GM19452 (cell line): ENCODE results near the gene CDH5.

Experiments
- ATAC-seq: cut with Tn5 transposase; IDR thresholded peaks from one replicate; pipeline ENCODE4 v1.9.1; 2021; ENCODE audit not compliant: unreplicated experiment

Gene CDH5

DNA sequence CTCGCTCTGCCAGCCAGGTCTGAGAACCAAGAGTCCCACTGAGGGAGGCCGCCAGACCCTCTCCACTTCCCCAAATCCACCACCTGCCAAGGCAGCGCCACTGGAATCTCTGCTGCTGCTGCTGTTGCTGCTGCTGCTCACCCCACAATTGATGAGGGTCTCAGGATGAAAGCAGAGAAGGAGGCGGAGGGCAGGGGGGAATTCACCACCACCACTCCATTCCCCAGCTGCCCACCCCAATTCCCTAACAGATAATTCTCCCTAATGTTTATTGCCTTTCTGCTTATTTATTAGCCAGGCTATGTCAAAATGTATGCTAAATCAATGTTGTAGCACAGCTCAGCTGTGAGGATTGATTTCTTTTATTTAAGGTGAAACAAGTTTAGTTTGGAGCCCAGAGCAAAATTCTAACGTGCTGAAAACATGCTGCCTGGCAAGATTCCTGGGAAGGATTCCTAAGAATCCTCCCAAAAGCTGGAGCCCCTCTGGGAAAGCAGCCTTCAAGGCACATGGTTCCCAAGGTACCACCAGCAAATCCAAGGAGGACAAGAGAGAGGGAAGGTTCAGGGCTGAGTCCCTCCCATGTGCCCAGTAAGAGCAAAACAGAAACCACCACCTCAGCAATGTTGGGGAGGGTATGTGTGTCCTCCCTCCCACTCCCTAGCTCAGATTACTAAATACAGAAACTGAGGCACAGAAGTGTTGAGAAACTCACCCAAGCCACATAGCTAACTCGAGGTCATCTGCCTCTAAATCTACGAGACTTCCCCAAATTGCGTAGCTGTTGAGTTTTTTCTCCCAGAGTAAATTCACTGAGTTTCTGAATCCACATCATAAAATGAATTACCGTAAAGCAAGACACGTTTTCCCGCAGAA lies 12.2 kb upstream of the CDH5 start:
- ATAC-seq = no peak

DNA sequence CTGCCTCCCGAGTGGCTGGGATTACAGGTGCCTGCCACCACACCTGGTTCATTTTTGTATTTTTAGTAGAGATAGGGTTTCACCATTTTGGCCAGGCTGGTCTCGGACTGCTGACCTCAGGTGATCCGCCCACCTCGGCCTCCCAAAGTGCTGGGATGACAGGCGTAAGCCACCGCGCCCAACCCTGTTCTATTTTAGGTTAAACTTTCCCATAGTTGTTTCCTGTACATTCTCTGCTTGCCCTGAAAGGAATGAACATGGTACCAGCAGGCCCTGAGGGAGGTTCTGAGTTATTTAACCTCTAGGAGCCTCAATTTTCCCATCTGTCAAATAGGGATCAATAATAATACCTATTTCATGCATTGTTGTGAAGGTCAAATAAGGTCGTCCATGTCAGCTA lies 11.0 kb upstream of the CDH5 start:
- no peak for ATAC-seq

- ATAC-seq = no peak
Measured at GRCh38 chr16:66357523-66357928, 9.0 kb upstream of the CDH5 start.

DNA sequence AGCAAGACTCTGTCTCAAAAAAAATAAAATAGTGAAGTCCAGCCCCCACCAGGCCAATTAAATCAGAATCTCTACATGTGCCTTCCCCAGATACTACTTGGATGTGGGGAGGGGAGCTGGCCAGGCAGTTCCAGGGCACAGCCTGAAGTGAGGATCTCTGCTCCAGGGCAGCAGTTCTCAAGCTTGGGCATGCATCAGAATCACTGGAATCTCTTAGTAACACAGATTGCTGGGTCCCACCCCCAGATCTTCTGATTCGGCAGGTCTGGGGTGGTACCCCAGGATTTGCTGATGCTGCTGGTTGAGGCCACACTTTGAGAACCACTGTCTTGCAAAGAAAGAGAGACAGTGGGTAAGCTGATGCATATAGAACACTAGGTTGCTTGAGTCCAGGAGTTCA lies 8.3 kb upstream of the CDH5 start:
- no peak for ATAC-seq

DNA sequence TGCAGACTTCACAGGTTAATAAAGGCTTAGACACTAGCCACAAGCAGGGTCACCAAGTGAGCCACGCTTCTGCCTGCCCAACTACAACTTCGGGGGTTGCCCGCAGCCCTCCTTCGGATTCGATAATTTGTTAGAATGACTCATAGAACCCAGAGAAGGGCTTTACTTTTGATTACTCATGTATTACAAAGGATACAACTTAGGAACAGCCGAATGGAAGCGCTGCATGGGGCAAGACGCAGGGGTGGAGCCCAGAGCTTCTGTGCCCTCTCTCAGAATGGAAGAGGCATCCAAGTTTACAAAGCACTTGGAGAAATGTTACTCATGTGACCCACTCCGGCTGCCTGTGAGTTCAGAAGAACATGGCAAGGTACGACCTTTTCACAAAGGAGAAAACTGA lies 7.5 kb upstream of the CDH5 start:
- ATAC-seq = no peak

DNA sequence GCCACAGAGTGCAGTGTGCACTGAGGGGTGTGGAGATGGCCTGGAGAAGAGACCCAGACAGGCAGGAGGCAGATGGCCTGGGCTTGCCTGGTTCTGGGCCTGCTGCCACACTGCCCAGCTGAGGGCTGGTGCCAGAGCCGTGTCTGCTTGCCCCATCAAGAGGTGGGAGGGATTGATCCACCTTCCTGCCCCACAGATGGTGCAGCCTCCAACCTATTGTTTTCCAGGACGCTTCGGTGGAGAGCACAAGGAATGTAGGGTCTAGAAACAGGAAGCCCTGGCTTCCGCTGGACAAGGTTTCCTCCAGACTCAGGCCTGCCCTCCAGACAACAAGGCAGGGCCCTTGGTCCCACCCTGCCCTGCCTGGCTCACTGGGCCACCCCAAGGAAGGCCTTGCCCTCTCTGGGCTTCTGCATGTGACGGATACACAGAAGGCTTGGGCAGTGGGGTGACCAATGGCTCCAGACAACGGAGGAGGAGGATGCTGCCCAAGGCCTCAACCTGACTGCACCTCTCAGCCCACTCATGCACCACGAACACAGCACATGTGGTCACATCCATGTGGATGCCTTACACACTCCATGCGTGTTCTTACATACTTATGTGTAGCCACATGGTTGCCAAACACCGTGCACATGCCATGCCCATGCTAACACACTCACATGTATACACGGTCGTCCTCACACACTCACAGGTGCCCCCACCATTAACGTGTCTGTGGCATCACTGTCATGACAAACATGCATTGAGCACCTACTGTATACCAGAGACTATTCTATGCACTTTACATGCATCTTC lies 6.5 kb upstream of the CDH5 start:
- ATAC-seq = no peak

- no peak for ATAC-seq
Measured at GRCh38 chr16:66360624-66361324, 5.7 kb upstream of the CDH5 start.

GRCh38 chr16:66361604-66362135 lies 4.8 kb upstream of the CDH5 start:
- no peak for ATAC-seq

DNA sequence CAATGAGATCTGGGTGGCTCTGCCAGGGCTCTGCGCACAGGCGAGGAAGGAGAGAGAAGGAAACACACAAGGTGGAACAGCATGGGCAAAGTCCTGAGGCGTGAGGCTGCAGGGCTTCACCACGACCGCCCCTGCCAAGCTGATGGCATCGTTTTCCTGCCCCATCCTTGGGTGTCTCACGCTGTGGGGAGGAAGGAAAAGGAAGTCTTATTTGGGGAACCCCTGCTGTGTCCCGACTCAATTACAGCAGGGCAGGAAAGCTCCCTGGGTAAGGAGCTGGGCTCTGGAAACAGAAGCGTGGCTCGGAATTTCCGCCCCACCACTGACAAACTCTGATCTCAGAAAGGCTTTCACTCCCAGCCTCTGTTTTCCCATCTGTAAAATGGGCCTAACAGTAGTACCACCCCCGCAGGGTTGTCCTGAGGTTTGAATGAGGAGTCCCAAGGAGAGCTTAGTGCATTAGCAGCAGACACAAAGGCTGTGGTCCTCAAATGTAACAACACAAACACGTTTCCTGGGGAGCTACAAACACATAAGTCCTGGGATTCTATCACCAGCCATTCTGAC lies 3.2 kb upstream of the CDH5 start:
- no peak for ATAC-seq

- no peak for ATAC-seq
Measured at GRCh38 chr16:66364117-66364958, 2.2 kb upstream of the CDH5 start.

- no peak for ATAC-seq
Measured at GRCh38 chr16:66364959-66365306, 1.6 kb upstream of the CDH5 start.

DNA sequence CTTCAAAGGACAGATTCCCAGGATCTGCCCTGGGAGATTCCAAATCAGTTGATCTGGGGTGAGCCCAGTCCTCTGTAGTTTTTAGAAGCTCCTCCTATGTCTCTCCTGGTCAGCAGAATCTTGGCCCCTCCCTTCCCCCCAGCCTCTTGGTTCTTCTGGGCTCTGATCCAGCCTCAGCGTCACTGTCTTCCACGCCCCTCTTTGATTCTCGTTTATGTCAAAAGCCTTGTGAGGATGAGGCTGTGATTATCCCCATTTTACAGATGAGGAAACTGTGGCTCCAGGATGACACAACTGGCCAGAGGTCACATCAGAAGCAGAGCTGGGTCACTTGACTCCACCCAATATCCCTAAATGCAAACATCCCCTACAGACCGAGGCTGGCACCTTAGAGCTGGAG lies 840 bp upstream of the CDH5 start:
- ATAC-seq = no peak

DNA sequence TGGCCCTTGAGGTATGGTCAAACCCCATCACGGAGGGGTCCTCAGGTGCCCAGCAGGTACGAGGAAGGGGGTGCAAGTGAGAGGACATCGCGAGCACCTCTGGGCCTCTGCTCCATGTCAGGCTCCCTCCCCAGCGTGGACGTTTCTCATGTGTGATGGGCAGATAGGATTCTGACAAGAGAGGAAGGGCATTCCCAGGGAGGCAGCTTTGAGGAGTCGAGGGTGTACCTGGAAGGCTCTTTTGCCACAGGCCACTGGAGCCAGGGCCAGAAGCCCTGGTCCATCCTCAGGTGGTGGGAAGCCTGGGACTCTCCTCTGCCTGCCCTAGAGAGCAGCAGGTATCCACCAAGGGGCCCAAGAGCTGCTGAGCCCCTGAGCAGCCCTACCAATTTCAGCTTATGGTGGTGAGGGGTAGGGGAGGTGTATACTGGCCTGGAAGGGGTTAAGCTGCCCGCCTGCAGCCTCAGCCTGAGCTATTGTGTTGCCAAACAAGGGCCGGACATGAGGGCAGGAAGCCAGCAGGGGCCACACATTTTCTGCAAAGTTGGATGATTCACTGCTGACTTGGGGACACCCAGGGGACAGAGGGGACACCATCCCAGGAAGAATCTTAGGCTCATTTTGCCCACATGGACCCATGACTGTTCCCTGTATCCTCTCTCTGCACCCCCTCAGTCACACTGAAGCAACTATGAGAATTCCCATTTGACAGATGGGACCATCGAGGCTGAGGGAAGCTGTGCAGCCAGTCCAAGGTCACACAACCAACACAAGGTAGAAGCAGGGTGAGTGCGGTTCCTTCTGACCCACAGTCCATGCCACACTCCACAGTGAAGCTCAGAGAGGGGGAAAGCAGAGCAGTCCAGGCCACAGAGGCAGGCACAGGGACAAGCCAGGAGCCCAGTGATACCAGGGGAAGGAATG lies 1.7 kb downstream of the CDH5 start:
- no peak for ATAC-seq

DNA sequence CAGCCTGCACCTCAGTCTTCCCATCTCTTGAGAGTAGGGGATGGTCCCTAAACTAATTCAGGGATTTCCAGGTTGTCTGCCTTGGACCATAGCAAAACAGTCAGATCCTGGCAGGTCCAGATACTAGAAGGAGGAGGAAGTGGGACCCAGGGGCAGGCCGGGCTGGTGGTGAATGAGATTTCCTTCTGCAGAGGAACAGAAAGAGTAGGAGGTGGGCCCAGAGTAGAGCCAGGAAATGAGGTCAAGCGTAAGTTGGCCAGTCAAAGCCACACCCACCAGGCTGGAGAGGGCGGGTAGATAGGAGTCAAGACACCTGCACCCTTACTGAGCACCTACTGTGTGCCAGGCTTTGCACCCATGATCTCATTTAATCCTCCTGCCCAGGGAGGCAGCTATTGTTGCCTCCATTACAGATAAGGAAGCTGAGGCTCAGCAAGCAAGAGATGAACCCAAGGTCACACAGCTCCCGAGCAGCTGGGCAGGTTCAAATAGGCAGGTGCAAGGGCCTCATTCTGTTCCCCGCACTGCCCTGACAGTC lies 2.6 kb downstream of the CDH5 start:
- no peak for ATAC-seq

GRCh38 chr16:66370786-66371684 lies 4.5 kb downstream of the CDH5 start:
- ATAC-seq = no peak

DNA sequence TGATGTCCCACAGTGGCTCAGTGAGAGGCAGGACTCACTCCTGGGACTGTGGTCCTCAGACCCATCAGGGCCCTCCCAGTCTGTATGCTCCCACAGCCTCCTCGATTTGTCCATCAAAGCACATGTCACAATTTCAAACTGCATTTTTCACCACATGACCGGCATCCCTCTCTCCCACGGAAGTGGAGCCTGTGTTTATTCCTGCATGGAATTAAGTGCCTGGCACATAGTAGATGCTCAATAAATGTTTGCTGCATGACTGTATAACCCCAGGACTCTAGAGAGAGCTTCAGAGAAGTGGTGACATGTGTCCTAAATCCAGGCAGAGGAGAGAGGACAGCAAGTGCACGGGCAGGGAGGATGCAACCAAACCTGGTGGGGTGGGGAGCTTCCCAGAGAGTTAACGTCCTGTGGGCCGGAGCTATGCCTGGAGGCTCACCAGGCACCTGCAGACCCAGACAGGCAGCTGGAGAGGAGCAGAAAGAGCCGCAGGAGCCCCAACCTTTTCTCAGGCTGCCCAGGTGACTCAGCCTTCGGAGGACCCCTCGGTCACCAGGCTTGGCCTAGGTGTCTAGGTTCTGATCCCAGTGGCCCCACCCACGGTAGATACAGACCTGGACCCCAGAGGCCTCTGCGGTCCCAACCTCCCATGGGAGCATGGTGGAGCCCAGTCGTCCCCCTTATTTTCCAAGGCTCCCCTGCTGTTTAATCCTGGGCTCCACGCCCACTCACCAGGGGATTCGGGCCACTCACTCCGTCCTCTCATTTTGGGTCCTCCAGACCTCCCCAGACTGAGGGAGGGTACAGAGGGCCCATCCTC lies 5.8 kb downstream of the CDH5 start:
- no peak for ATAC-seq

DNA sequence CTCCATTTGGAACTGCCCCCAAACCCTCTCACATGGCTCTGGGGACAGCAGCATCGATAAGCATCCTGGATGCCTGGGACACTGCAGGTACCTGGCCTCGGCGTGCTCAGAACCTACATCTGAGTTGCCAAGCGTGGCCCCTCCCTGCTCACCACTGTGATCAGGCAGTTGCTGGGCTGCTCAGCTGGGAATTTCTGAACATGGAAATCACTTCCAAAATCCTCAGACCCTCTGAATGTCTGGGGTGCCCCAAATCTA lies 6.3 kb downstream of the CDH5 start:
- no peak for ATAC-seq
